ENCODE results near the gene CDK9.

The CDK9 gene

DNA sequence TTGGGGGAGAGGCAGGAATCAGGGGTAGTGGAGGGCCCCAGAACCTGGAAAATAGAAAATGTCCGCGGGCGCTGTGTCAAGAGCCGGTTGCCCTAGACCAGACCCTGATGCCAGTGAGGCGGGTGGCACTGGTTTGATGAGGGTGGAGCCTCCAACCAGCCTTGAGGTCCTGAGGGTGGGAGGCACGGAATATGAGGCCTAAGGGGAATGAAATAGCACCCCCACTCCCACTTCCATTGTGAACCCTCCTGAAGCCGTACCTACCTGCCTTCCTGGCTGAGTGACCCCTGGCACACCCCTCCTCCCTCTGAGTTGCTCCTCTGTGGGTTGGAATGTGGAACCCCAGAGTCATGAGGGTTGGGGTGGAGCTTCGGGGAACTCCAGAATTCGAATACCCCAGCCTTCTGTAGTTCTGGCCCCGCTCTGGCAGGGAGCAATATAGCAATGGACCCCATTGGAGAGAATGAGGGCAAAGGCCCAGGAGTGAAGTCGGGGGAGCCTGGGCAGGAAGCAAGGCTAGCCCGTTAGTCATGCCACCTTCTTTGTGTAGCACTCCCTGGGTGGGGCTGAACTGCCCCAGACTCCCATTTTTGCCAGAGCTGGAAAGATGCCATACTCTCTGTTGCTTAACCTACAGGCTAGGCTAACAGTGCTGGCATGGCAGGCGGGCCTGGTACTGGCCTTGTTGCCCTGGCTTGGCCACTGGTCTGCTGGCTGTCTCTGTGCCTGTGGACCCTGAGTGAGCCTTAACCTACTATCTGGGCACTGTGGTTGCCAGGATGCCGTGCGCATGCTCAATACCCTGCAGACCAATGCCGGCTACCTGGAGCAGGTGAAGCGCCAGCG, 17.9 kb downstream of the CDK9 start:
- Histone ChIP-seq H3K4me1 (ENCODE audit: control insufficient read depth in 2 of 2, insufficient read depth in 1 of 2, low read depth in 1 of 2, low read length in 2 of 2) (peaks cover 11 to 15% of the 10 kb centered on the region in 2 donors), H3K79me1 (ENCODE audit: low read depth, low read length) (peaks cover 10% of the 10 kb centered on the region), H3K4ac (ENCODE audit: low read length) (no peak overlapping the region), H3K18ac (ENCODE audit: low read length) (no peak overlapping the region), H3K9ac (ENCODE audit: low read depth, low read length, poor library complexity) (peak overlapping the region; percentile 87), H3K27ac (replicated peaks; ENCODE audit: low read length) (no peak overlapping the region), H3K36me3 (replicated peaks in 1 of 2; ENCODE audit: control insufficient read depth in 2 of 2, insufficient read depth in 2 of 2, low read length in 2 of 2) (peaks cover 8 to 45% of the 10 kb centered on the region in 2 donors), H3K27me3 (ENCODE audit: control insufficient read depth in 3 of 3, insufficient read depth in 3 of 3, low read depth in 1 of 3, low read length in 3 of 3) (no peaks in the 10 kb centered on the region), H4K8ac (ENCODE audit: low read depth, low read length) (peak overlapping the region; percentile 70), H3K4me3 (ENCODE audit: low read length in 2 of 2) (peak overlapping the region; percentile 82 to 95), H2BK15ac (ENCODE audit: low read length) (no peak overlapping the region), H3K9me3 (replicated peaks in 1 of 2; ENCODE audit: control insufficient read depth in 2 of 2, insufficient read depth in 1 of 2, low read depth in 1 of 2, low read length in 2 of 2) (no peaks in the 10 kb centered on the region), H2BK12ac (ENCODE audit: low read length) (no peak overlapping the region), H2AFZ (ENCODE audit: low read length) (peak overlapping the region; percentile 100), H3K14ac (ENCODE audit: low read length) (no peak overlapping the region), H3K23ac (ENCODE audit: low read depth, low read length, poor library complexity) (no peak overlapping the region), H2BK120ac (ENCODE audit: low read depth, low read length) (no peak overlapping the region), H2BK5ac (ENCODE audit: low read length) (no peak overlapping the region), H4K91ac (ENCODE audit: low read depth, low read length, poor library complexity) (no peak overlapping the region), H2AK5ac (ENCODE audit: low read depth, low read length) (no peak overlapping the region), H3K4me2 (ENCODE audit: insufficient read depth, low read length, poor library complexity, severe bottlenecking) (peak overlapping the region; percentile 72)
- DNase-seq (ENCODE audit: low spot score): no peak
- WGBS, 2 donors (ENCODE audit: extremely low coverage in 2 of 2, insufficient read length in 2 of 2, insufficient replicate concordance in 1 of 2): no CpG with 5 or more reads among the region's 18 CpGs

DNA sequence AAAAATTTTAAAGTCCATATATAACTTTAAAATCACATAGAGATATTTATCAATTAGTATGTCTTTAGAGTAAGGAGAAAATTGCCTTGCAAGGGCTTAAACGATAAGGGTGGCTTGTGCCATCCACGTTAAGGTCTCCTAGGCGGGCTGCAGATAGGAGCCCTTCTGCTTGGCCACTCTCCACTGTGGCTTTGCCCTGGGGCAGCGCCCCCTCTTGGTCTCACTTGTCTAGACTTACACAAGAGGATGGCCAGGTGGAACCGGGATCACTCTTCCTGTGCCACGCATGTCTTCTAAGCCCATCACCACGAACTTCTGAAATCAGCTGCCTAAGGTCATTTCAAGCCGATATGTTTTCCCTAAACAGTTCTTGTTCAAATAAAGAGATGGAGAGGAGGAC, 19.8 kb downstream of the CDK9 start:
- Histone ChIP-seq H2BK15ac (ENCODE audit: low read length) (no peak overlapping the region), H2BK5ac (ENCODE audit: low read length) (no peak overlapping the region), H3K27ac (replicated peaks; ENCODE audit: low read length) (no peak overlapping the region), H2AFZ (ENCODE audit: low read length) (no peak overlapping the region), H4K91ac (ENCODE audit: low read depth, low read length, poor library complexity) (no peak overlapping the region), H3K9ac (ENCODE audit: low read depth, low read length, poor library complexity) (no peak overlapping the region), H3K36me3 (replicated peaks in 1 of 2; ENCODE audit: control insufficient read depth in 2 of 2, insufficient read depth in 2 of 2, low read length in 2 of 2) (peaks cover 18 to 61% of the 10 kb centered on the region in 2 donors), H2BK120ac (ENCODE audit: low read depth, low read length) (no peak overlapping the region), H3K23ac (ENCODE audit: low read depth, low read length, poor library complexity) (no peak overlapping the region), H3K4me1 (ENCODE audit: control insufficient read depth in 2 of 2, insufficient read depth in 1 of 2, low read depth in 1 of 2, low read length in 2 of 2) (peaks cover 15 to 20% of the 10 kb centered on the region in 2 donors), H3K4ac (ENCODE audit: low read length) (no peak overlapping the region), H3K4me3 (ENCODE audit: low read length in 2 of 2) (no peak overlapping the region), H3K18ac (ENCODE audit: low read length) (no peak overlapping the region), H3K27me3 (ENCODE audit: control insufficient read depth in 3 of 3, insufficient read depth in 3 of 3, low read depth in 1 of 3, low read length in 3 of 3) (no peaks in the 10 kb centered on the region), H3K9me3 (replicated peaks in 1 of 2; ENCODE audit: control insufficient read depth in 2 of 2, insufficient read depth in 1 of 2, low read depth in 1 of 2, low read length in 2 of 2) (no peaks in the 10 kb centered on the region), H4K8ac (ENCODE audit: low read depth, low read length) (no peak overlapping the region), H3K4me2 (ENCODE audit: insufficient read depth, low read length, poor library complexity, severe bottlenecking) (no peak overlapping the region), H3K79me1 (ENCODE audit: low read depth, low read length) (peaks cover 13% of the 10 kb centered on the region), H3K14ac (ENCODE audit: low read length) (no peak overlapping the region), H2AK5ac (ENCODE audit: low read depth, low read length) (no peak overlapping the region), H2BK12ac (ENCODE audit: low read length) (no peak overlapping the region)
- DNase-seq (ENCODE audit: low spot score): no peak
- WGBS, 2 donors (ENCODE audit: extremely low coverage in 2 of 2, insufficient read length in 2 of 2, insufficient replicate concordance in 1 of 2): no CpG with 5 or more reads among the region's 8 CpGs

DNA sequence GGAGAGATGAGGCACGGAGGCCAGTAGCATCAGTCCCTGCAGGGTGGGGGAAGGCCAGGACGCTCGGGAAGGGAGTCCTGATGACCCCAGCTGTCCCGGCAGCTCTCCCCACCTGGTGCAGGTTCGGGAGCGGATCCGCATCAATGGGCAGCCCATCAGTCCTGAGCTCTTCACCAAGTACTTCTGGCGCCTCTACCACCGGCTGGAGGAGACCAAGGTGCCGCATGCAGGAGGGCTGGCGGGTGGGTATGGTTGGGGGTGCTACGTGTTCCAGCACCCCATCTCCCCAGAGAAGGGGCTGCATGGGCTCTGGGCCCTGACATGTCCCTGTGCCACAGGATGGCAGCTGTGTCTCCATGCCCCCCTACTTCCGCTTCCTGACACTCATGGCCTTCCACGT, 21.0 kb downstream of the CDK9 start:
- no peak overlapping the region for H3K23ac ChIP-seq (ENCODE audit: low read depth, low read length, poor library complexity)
- no peak overlapping the region for H3K4ac ChIP-seq (ENCODE audit: low read length)
- H2AFZ ChIP-seq (ENCODE audit: low read length): no peak overlapping the region
- no CpG with 5 or more reads among the region's 14 CpGs for WGBS, 2 donors (ENCODE audit: extremely low coverage in 2 of 2, insufficient read length in 2 of 2, insufficient replicate concordance in 1 of 2)
- no peak overlapping the region for H2BK120ac ChIP-seq (ENCODE audit: low read depth, low read length)
- peaks cover 20 to 67% of the 10 kb centered on the region in 2 donors for H3K36me3 ChIP-seq (replicated peaks in 1 of 2; ENCODE audit: control insufficient read depth in 2 of 2, insufficient read depth in 2 of 2, low read length in 2 of 2)
- peaks cover 15 to 20% of the 10 kb centered on the region in 2 donors for H3K4me1 ChIP-seq (ENCODE audit: control insufficient read depth in 2 of 2, insufficient read depth in 1 of 2, low read depth in 1 of 2, low read length in 2 of 2)
- H3K9ac ChIP-seq (ENCODE audit: low read depth, low read length, poor library complexity): no peak overlapping the region
- H4K8ac ChIP-seq (ENCODE audit: low read depth, low read length): no peak overlapping the region
- DNase-seq (ENCODE audit: low spot score): no peak
- H2BK15ac ChIP-seq (ENCODE audit: low read length): no peak overlapping the region
- H3K9me3 ChIP-seq (replicated peaks in 1 of 2; ENCODE audit: control insufficient read depth in 2 of 2, insufficient read depth in 1 of 2, low read depth in 1 of 2, low read length in 2 of 2): no peaks in the 10 kb centered on the region
- H3K79me1 ChIP-seq (ENCODE audit: low read depth, low read length): peaks cover 13% of the 10 kb centered on the region
- no peak overlapping the region for H2BK12ac ChIP-seq (ENCODE audit: low read length)
- no peaks in the 10 kb centered on the region for H3K27me3 ChIP-seq (ENCODE audit: control insufficient read depth in 3 of 3, insufficient read depth in 3 of 3, low read depth in 1 of 3, low read length in 3 of 3)
- H2AK5ac ChIP-seq (ENCODE audit: low read depth, low read length): peak overlapping the region; percentile 60
- H3K18ac ChIP-seq (ENCODE audit: low read length): no peak overlapping the region
- H4K91ac ChIP-seq (ENCODE audit: low read depth, low read length, poor library complexity): no peak overlapping the region
- H3K4me2 ChIP-seq (ENCODE audit: insufficient read depth, low read length, poor library complexity, severe bottlenecking): no peak overlapping the region
- no peak overlapping the region for H3K14ac ChIP-seq (ENCODE audit: low read length)
- no peak overlapping the region for H3K27ac ChIP-seq (replicated peaks; ENCODE audit: low read length)
- no peak overlapping the region for H2BK5ac ChIP-seq (ENCODE audit: low read length)
- no peak overlapping the region for H3K4me3 ChIP-seq (ENCODE audit: low read length in 2 of 2)

- no peak overlapping the region for H2AFZ ChIP-seq (ENCODE audit: low read length)
- no peak overlapping the region for H2BK12ac ChIP-seq (ENCODE audit: low read length)
- H3K4me1 ChIP-seq (ENCODE audit: control insufficient read depth in 2 of 2, insufficient read depth in 1 of 2, low read depth in 1 of 2, low read length in 2 of 2): peaks cover 7 to 14% of the 10 kb centered on the region in 2 donors
- no peak overlapping the region for H3K14ac ChIP-seq (ENCODE audit: low read length)
- H3K4me2 ChIP-seq (ENCODE audit: insufficient read depth, low read length, poor library complexity, severe bottlenecking): no peak overlapping the region
- H2AK5ac ChIP-seq (ENCODE audit: low read depth, low read length): peak overlapping the region; percentile 39
- peaks cover 10% of the 10 kb centered on the region for H3K79me1 ChIP-seq (ENCODE audit: low read depth, low read length)
- H2BK120ac ChIP-seq (ENCODE audit: low read depth, low read length): no peak overlapping the region
- H3K18ac ChIP-seq (ENCODE audit: low read length): no peak overlapping the region
- H3K4ac ChIP-seq (ENCODE audit: low read length): no peak overlapping the region
- H3K23ac ChIP-seq (ENCODE audit: low read depth, low read length, poor library complexity): peak overlapping the region; percentile 40
- no peaks in the 10 kb centered on the region for H3K27me3 ChIP-seq (ENCODE audit: control insufficient read depth in 3 of 3, insufficient read depth in 3 of 3, low read depth in 1 of 3, low read length in 3 of 3)
- no peak overlapping the region for H3K27ac ChIP-seq (replicated peaks; ENCODE audit: low read length)
- H3K36me3 ChIP-seq (replicated peaks in 1 of 2; ENCODE audit: control insufficient read depth in 2 of 2, insufficient read depth in 2 of 2, low read length in 2 of 2): peaks cover 27 to 83% of the 10 kb centered on the region in 2 donors
- no CpG with 5 or more reads among the region's 17 CpGs for WGBS, 2 donors (ENCODE audit: extremely low coverage in 2 of 2, insufficient read length in 2 of 2, insufficient replicate concordance in 1 of 2)
- H2BK15ac ChIP-seq (ENCODE audit: low read length): no peak overlapping the region
- no peaks in the 10 kb centered on the region for H3K9me3 ChIP-seq (replicated peaks in 1 of 2; ENCODE audit: control insufficient read depth in 2 of 2, insufficient read depth in 1 of 2, low read depth in 1 of 2, low read length in 2 of 2)
- peak overlapping the region; percentile 47 for H3K9ac ChIP-seq (ENCODE audit: low read depth, low read length, poor library complexity)
- no peak overlapping the region for H4K8ac ChIP-seq (ENCODE audit: low read depth, low read length)
- H4K91ac ChIP-seq (ENCODE audit: low read depth, low read length, poor library complexity): no peak overlapping the region
- no peak for DNase-seq (ENCODE audit: low spot score)
- H2BK5ac ChIP-seq (ENCODE audit: low read length): no peak overlapping the region
- peak overlapping the region in 1 of 2 donors; percentile 50 for H3K4me3 ChIP-seq (ENCODE audit: low read length in 2 of 2)
Observed at GRCh38 chr9:127808347-127809001, 22.6 kb downstream of the CDK9 start.
